ENCODE results near the gene NUDT16L1. TPM values are rescaled to one million over a fixed set of nuclear protein-coding genes. Genes with fewer than 3 reads are reported as not detected.

The NUDT16L1 gene
- total RNA-seq, 1 donor from 2014 or later, result 20.4 TPM

DNA sequence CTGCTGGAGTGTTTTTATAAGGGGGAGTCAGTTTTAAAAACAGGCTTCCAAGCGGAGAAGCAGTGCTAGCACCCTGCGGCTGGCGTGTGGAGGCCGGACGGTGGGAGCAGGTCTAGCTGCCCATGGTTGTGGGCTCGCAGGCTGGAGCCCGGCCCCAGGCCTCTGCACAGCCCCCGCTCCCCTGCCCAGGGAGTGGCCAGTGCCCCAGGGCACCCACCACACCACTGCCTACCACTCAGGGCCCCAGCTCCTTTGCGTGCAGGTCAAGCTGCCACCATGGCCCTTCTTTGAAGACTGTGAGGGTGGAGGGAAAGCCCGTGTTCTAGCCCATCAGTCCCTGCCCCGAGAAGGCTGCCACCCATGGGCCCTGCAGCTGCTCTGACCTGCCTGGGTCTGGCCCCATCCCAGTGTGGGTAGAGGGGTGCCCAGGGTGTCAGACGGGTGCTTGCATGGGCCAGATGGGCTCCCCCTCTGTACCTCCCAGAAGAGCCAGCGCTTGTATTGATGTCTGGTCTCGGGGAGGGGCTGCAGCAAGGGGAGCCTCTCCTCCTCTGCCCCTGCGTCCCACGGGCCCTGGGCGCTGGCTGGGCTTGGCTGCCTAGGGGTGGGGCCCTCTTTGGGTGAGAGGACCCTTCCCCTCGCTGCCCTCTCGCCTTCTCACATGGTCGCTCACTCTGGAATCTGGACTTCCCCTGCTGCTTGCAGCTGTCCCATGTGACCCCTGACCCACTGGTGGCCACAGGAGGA is 1.5 kb upstream of the NUDT16L1 start:
- Mint-ChIP-seq H3K4me1 (ENCODE audit: low read depth) (peaks cover 23% of the 10 kb centered on the region), H3K4me3 (ENCODE audit: unreplicated experiment) (no peak overlapping the region), H3K27me3 (ENCODE audit: low read depth) (no peaks in the 10 kb centered on the region), H3K9me3 (ENCODE audit: low read depth) (no peaks in the 10 kb centered on the region), H3K27ac (ENCODE audit: unreplicated experiment) (peak overlapping the region; percentile 45), H3K36me3 (ENCODE audit: low read depth) (peaks cover 2% of the 10 kb centered on the region)
- no peak for DNase-seq (ENCODE audit: low spot score)
- TF ChIP-seq CTCF (IDR thresholded peaks at IDR 0.05), result no peak

DNA sequence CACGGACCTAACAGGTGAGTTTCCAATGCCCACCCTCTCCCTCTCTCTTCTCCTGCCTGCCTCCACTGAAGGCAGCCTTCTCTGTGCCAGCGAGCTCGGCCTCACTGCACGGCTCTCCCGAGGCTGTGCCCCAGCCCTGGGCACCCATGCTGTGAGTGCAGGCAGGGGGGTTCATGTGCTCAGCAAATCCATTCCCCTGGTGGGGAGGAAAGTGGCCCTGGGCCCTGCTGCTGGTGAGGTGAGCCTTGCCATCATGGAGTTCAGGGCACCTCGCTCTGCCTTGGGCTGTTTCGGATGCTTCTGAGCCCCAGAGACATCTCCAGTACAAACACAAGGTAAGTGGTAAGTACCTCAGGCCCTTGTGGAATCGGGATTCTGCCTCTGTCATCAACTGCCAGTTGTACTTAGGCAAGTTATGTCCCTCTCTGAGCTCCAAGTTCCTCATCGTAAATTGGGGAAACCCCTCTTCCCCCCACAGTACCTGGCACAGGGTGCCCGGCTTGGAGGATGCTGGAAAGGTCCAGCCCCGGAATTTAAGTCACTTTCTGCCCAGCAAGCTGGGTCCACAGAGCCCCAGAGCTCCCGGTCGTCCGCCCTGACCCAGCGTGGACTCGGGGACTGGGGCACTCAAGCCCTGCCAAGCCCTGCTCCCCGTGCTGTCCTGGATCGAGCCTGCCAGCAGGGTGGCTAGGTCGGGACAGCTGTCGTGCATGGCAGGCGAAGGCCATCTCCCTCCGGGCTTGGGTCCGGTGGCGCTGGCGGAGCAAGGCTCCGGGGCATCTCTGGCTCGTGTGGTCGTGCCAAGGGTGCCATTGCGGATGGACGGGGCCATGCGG is 684 bp upstream of the NUDT16L1 start:
- TF ChIP-seq CTCF (IDR thresholded peaks at IDR 0.05), result no peak
- no peaks in the 10 kb centered on the region for H3K27me3 Mint-ChIP-seq (ENCODE audit: low read depth)
- peaks cover 23% of the 10 kb centered on the region for H3K4me1 Mint-ChIP-seq (ENCODE audit: low read depth)
- peaks cover 2% of the 10 kb centered on the region for H3K36me3 Mint-ChIP-seq (ENCODE audit: low read depth)
- H3K4me3 Mint-ChIP-seq (ENCODE audit: unreplicated experiment), result peak overlapping the region; percentile 74
- H3K27ac Mint-ChIP-seq (ENCODE audit: unreplicated experiment), result peak overlapping the region; percentile 81
- no peaks in the 10 kb centered on the region for H3K9me3 Mint-ChIP-seq (ENCODE audit: low read depth)
- DNase-seq (ENCODE audit: low spot score), result no peak

GRCh38 chr16:4693956-4694641 is 737 bp downstream of the NUDT16L1 start:
- TF ChIP-seq CTCF (IDR thresholded peaks at IDR 0.05), result no peak
- H3K4me3 Mint-ChIP-seq (ENCODE audit: unreplicated experiment), result peak overlapping the region; percentile 74
- peaks cover 4% of the 10 kb centered on the region for H3K36me3 Mint-ChIP-seq (ENCODE audit: low read depth)
- DNase-seq (ENCODE audit: low spot score), result no peak
- H3K9me3 Mint-ChIP-seq (ENCODE audit: low read depth), result no peaks in the 10 kb centered on the region
- no peaks in the 10 kb centered on the region for H3K27me3 Mint-ChIP-seq (ENCODE audit: low read depth)
- peak overlapping the region; percentile 86 for H3K27ac Mint-ChIP-seq (ENCODE audit: unreplicated experiment)
- peaks cover 23% of the 10 kb centered on the region for H3K4me1 Mint-ChIP-seq (ENCODE audit: low read depth)

GRCh38 chr16:4694642-4695451 is 1.5 kb downstream of the NUDT16L1 start:
- H3K4me1 Mint-ChIP-seq (ENCODE audit: low read depth), result peaks cover 23% of the 10 kb centered on the region
- peak overlapping the region; percentile 74 for H3K4me3 Mint-ChIP-seq (ENCODE audit: unreplicated experiment)
- TF ChIP-seq CTCF (IDR thresholded peaks at IDR 0.05), result peak; percentile 36
- DNase-seq (ENCODE audit: low spot score), result peak; percentile 92
- H3K27ac Mint-ChIP-seq (ENCODE audit: unreplicated experiment), result peak overlapping the region; percentile 86
- peaks cover 10% of the 10 kb centered on the region for H3K36me3 Mint-ChIP-seq (ENCODE audit: low read depth)
- H3K9me3 Mint-ChIP-seq (ENCODE audit: low read depth), result no peaks in the 10 kb centered on the region
- H3K27me3 Mint-ChIP-seq (ENCODE audit: low read depth), result no peaks in the 10 kb centered on the region
